HG03457 (cell line): ENCODE data around the gene KIF5B.

Experiments used
- ATAC-seq: cut with Tn5 transposase; IDR thresholded peaks from one replicate; pipeline ENCODE4 v1.9.1; 2021; ENCODE audit warnings: moderate number of reproducible peaks; ENCODE audit not compliant: unreplicated experiment

Gene KIF5B

DNA sequence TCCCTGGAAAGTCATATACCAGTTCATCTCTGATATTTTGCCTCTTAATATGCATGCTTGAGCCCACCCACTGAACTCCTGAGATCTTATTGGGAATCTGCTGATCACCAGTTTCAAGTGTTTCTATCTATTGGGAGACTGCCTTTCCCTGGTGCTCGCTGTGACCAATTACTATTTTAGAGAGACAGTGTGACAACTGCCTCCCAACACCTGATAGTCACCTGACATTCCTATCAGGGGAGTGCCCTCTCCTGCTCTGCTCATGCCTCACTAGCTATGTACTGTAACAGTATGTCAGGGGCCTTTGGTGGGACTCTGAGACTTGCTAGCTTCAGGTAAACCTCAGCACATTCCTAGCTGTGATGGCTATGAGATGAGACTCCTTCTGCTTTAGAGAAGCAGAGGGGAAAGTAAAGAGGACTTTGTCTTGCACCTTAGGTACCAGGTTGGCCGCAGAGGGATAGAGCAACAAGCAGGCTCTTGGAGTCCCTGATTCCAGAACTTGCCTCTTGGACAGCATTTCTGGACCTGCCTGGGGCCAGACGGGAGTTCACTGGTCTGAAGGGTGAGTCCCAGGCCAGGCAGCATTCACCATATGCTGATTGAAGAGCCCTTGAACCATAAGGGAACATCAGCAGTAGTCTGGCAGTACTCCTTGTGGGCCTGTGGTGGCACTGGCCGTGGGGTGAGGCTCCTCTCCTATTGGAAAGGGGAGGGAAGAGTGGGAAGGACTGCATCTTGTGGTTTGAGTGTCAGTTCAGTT, 93.2 kb downstream of the KIF5B start:
- ATAC-seq: no peak

DNA sequence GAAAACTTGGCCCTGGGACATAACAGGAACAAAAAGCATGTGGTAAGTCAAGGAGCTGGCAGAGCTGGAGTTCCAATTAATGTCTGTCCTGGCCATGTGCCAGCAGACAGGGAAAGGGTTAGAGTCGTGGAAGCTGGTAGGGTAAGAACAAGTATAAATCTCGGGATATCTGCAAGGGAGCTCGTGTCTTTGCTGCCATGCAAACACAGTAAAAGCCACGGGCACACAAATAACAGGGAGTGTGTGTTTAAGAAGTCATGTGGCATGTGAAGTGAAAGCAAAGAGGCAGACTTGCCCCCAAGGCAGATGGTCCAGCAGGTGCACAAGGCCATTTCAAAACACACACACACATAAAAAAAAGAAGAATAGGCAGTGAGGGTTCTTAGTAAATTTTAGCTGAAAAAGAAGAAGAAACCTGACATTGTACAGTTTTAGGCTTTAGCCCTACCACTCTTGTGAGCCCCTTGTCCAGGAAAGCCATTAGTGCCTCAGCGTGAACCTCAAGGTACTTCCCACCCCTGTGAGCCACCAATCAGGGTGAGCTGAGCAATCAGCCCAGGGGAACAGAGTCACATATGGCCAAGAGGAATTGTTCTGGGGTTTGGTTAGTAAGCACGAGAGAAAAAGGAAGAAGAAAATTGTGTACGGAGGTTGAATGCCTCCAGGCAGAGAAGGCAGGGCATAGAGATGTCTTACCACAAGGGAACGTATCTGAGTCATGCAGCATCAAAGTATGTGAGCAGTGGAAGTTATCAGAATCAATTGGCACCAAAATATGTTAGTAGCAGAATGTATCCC, 94.7 kb downstream of the KIF5B start:
- no peak for ATAC-seq

DNA sequence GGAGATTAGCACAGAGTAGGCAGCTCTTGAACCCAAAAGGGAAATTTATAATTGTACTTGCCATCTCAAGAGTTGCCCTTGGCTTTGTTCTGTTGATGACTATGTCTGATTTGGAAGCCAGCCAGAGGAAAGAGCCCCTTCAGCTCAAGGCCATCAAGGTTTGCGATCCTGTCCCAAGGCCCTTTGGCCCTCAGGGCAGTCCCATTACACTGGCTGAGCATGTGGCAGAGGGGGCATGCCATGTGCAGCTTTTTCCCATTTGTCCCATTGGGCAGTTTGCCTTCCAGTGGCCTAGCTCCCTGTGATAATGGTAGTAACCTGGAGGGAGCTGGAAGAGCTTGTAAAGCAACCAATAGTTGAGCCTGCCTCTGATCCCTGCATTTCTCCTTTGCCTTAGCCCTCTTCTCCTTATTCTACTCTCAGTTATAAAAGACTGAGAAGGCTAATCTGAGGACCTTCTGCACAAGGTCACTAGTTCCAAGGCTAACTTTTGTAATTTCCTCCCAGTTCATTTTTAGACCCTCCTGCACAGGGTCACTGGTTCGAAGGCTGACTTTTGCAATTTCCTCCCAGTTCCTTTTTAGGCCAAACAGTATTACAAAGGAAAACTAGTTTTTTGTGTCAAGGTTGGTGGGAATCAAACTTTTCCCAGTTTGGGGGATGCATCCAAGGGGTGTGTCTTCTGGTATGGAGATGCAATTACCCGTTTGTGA, 96.6 kb downstream of the KIF5B start:
- ATAC-seq: no peak
